PC-9 (cell line): ENCODE data around the gene ZNF154. TPM values are rescaled to one million over a fixed set of nuclear protein-coding genes. Genes with fewer than 3 reads are reported as not detected.
A peak's percentile ranks its signal among the peaks of the same experiment; 100 is the strongest.
"Not testable (repeated sequence)": the region's sequence is repeated elsewhere in the genome, so short reads cannot be mapped to it uniquely, and the experiment has no call there.

Experiments used
- BruUV-seq: library from RNA; stranded (reverse); fragments of 400-500 nt; replicated peaks from 2 replicates; lab custom pipeline; 2021; lab: Mats Ljungman, UMichigan
- CTCF ChIA-PET: fragments of 300-600 bp; sonication (Branson Sonifier 250); formaldehyde crosslinking; loops from one replicate; lab custom pipeline; 2022; ENCODE audit warnings: antibody characterized with exemption; lab: Charles Lee
- POLR2A ChIA-PET: fragments of 300-600 bp; sonication (Branson Sonifier 250); formaldehyde crosslinking; loops from one replicate; lab custom pipeline; 2022; ENCODE audit warnings: antibody characterized with exemption; ENCODE audit not compliant: unreplicated experiment; lab: Charles Lee
- DNase-seq, 2 experiments: peaks; one replicate each; pipeline versions ENCODE4 v3.0.0 to v3.0.0-alpha.2; 2015 to 2022; ENCODE audit warnings: mixed read lengths in 1 of 2
- H2AFZ ChIP-seq: fragments of 200-600 bp; sonication (generic); 2 replicates; pipeline ENCODE4 v1.8.1; 2017; ENCODE audit warnings: antibody characterized with exemption
- H3F3A ChIP-seq: fragments of 200-600 bp; sonication (generic); 2 replicates; pipeline ENCODE4 v1.8.1; 2017; ENCODE audit warnings: antibody characterized with exemption, mild to moderate bottlenecking, low read depth; ENCODE audit not compliant: insufficient read depth
- H3K27ac ChIP-seq: fragments of 200-600 bp; sonication (generic); 2 replicates; pipeline ENCODE4 v1.6.1; 2016; ENCODE audit warnings: mixed run types
- H3K27me3 ChIP-seq: fragments of 200-600 bp; sonication (generic); 2 replicates; pipeline ENCODE4 v1.6.1; 2016; ENCODE audit warnings: low read depth, mixed run types; ENCODE audit not compliant: insufficient read depth
- H3K36me3 ChIP-seq: fragments of 200-600 bp; sonication (generic); 2 replicates; pipeline ENCODE4 v1.6.1; 2016; ENCODE audit warnings: low read depth, mixed run types
- H3K4me1 ChIP-seq: fragments of 200-600 bp; sonication (generic); replicated peaks from 2 replicates; pipeline ENCODE4 v1.6.1; 2016; ENCODE audit warnings: mixed run types; ENCODE audit not compliant: insufficient read depth
- H3K4me2 ChIP-seq: fragments of 200-600 bp; sonication (generic); 2 replicates; pipeline ENCODE4 v1.6.1; 2017; ENCODE audit warnings: mixed run types
- H3K4me3 ChIP-seq: fragments of 200-600 bp; sonication (generic); 2 replicates; pipeline ENCODE4 v1.6.1; 2016; ENCODE audit warnings: mixed run types
- H3K79me2 ChIP-seq: fragments of 200-600 bp; sonication (generic); 2 replicates; pipeline ENCODE4 v1.6.1; 2017; ENCODE audit warnings: low read depth, mixed run types
- H3K9me2 ChIP-seq: fragments of 200-600 bp; sonication (generic); 2 replicates; pipeline ENCODE4 v1.8.1; 2017; ENCODE audit warnings: mild to moderate bottlenecking; ENCODE audit not compliant: insufficient read depth
- H3K9me3 ChIP-seq: fragments of 200-600 bp; sonication (generic); 2 replicates; pipeline ENCODE4 v1.8.1; 2016; ENCODE audit warnings: low read depth; ENCODE audit not compliant: insufficient read depth
- H4K20me1 ChIP-seq: fragments of 200-600 bp; sonication (generic); 2 replicates; pipeline ENCODE4 v1.8.1; 2017; ENCODE audit not compliant: insufficient read depth
- EZH2 ChIP-seq: fragments of 200-600 bp; sonication (generic); IDR thresholded peaks from 2 replicates; pipeline ENCODE4 v1.8.0; 2017; ENCODE audit warnings: antibody characterized with exemption, low read depth
- intact Hi-C: fragments of 100-400 bp; cut with micrococcal nuclease; formaldehyde crosslinking; loops from one replicate; pipeline ENCODE4 v1.10.0; 2022; ENCODE audit not compliant: unreplicated experiment
- total RNA-seq: library from RNA; stranded (reverse); gene quantifications from 2 replicates; pipeline ENCODE4 v1.2.3, GENCODE V29; 2021
- TF ChIP-seq, protein P1 (sequence below): fragments of 200-600 bp; sonication (generic); conservative IDR thresholded peaks from 2 replicates; pipeline ENCODE4 v1.6.1; 2017; ENCODE audit warnings: mixed run types, antibody characterized with exemption, mild to moderate bottlenecking, moderate library complexity

The ZNF154 gene
- total RNA-seq, 1 experiment from 2014 or later = 0.17 TPM

DNA sequence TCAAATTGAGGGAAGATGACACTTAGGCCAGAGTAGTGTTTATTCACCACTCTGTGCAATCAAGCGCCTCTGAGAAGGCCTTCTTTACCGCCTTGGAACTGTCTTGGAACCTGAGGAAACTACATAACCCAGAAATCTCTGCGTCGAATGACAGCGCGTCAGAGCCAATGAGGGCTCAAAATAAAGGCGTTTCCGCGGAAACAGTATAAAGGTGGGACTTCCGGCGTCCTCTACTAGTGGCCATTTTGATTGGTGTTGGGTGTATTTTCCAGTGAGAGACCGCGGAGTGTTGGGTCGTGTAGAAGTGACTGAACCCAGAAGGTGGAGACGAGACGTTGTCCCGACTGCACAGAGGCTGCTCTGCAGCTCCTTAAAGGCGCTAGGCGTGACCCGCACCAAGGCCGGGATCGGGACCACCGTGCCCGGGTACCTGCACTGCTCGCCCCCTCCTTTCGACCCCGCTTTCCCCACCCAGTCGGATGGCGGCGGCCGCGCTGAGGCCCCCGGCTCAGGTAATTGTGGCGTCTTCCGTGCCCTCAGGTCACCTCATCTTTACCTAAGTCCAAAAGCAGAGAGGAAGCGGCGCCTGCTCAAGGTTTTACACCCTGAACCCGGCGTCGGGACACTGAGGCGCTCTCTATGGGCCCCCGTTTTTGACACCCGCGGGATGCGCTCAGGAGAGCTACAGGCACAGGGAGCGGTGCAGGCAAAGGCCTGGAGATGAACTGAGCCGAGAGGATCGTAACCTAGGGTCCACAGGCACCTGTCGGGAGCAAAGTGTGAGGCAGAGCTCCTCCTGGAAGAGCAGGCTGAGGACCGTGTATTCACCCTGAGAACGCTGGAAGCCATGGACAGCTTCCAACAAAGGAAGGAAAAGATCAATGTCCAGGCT lies 37.8 kb upstream of the ZNF154 start, which contains the start of gene ZNF776:
Gene ZNF776 (plus strand): TSS at position 236 of the 892 bp plus-strand sequence. CDS start 244 bp downstream, at position 480.
- Histone ChIP-seq H3K36me3 (peaks cover 41% of the 10 kb centered on the region), H3F3A (no peaks in the 10 kb centered on the region), H3K4me2 (peak within 1 kb of the TSS; percentile 87), H3K27me3 (no peaks in the 10 kb centered on the region), H2AFZ (peak within 1 kb of the TSS; percentile 98), H3K27ac (peak within 1 kb of the TSS; percentile 24; the same call in 1 of the 2 replicates), H3K9me2 (no peaks in the 10 kb centered on the region), H3K4me3 (peak within 1 kb of the TSS; percentile 98), H3K4me1 (peaks cover 10% of the 10 kb centered on the region; the same call in 1 of the 2 replicates), H4K20me1 (no peaks in the 10 kb centered on the region), H3K9me3 (peaks cover 50% of the 10 kb centered on the region), H3K79me2 (peaks cover 34% of the 10 kb centered on the region)
- POLR2A ChIA-PET = interaction anchor here (0.6 to 0.7 kb wide), 5 partner anchors 105 to 615 kb away, joined by 3 to 10 read pairs (median 4); partner anchors contain the start of gene ERVK3-1
- DNase-seq = peak; percentile 78 to 89
- CTCF ChIA-PET = no interaction called here
- TF ChIP-seq, protein P1, sequence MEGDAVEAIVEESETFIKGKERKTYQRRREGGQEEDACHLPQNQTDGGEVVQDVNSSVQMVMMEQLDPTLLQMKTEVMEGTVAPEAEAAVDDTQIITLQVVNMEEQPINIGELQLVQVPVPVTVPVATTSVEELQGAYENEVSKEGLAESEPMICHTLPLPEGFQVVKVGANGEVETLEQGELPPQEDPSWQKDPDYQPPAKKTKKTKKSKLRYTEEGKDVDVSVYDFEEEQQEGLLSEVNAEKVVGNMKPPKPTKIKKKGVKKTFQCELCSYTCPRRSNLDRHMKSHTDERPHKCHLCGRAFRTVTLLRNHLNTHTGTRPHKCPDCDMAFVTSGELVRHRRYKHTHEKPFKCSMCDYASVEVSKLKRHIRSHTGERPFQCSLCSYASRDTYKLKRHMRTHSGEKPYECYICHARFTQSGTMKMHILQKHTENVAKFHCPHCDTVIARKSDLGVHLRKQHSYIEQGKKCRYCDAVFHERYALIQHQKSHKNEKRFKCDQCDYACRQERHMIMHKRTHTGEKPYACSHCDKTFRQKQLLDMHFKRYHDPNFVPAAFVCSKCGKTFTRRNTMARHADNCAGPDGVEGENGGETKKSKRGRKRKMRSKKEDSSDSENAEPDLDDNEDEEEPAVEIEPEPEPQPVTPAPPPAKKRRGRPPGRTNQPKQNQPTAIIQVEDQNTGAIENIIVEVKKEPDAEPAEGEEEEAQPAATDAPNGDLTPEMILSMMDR = no peak
- TF ChIP-seq EZH2 = no peak
- TSS peak; percentile 60 for BruUV-seq
- intact Hi-C loops = loop anchor here (1.0 to 10.0 kb wide), 3 partner anchors 68 to 158 kb away; partner anchors contain the start of gene ZNF552

DNA sequence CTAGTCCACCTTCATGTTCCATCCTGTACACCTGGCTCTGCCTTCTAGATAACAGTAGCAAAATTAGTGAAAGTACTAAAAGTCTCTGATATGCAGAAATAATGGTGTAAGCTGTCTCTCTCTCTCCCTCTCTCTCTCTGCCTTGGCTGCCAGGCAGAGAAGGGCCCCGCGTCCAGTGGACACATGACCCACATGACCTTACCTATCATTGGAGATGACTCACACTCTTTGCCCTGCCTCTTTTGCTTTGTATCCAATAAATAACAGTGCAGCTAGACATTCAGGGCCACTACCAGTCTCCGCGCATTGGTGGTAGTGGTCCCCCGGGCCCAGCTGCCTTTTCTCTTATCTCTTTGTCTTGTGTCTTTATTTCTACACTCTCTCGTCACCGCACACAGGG lies 29.8 kb upstream of the ZNF154 start:
- H3K9me3 ChIP-seq = peaks cover 15% of the 10 kb centered on the region; the same call in 1 of the 2 replicates
- intact Hi-C loops = not testable (repeated sequence)

DNA sequence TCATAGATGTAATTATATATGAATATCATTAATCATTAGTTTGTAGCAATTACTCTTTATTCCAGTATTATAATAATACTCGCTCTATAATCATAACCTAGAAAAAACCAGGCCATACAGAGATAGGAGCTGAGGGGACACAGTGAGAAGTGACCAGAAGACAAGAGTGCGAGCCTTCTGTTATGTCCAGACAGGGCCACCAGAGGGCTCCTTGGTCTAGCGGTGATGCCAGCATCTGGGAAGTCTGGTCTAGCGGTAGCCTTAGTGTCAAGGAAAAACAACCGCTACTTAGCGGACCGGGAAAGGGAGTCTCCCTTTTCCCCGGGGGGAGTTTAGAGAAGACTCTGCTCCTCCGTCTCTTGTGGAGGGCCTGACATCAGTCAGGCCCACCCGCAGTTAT lies 29.3 kb upstream of the ZNF154 start:
- H3K27me3 ChIP-seq, H3K36me3 ChIP-seq, H3K27ac ChIP-seq, H3F3A ChIP-seq, H3K9me2 ChIP-seq, H3K4me2 ChIP-seq, intact Hi-C loops, H3K4me1 ChIP-seq, BruUV-seq, POLR2A ChIA-PET, H4K20me1 ChIP-seq, H2AFZ ChIP-seq, H3K4me3 ChIP-seq, H3K79me2 ChIP-seq: not testable (repeated sequence)
- H3K9me3 ChIP-seq = peaks cover 20% of the 10 kb centered on the region; the same call in 1 of the 2 replicates
- DNase-seq = peak in 1 of 2 experiments; percentile 23
- CTCF ChIA-PET = interaction anchor here (0.6 kb wide), 1 partner anchor 210 kb away, joined by 10 read pairs; no protein-coding TSS in a partner anchor
- TF ChIP-seq, protein P1 = peak; percentile 54

More for the DNA sequence above, 29.8 kb upstream of the ZNF154 start:
- H2AFZ ChIP-seq, H3K79me2 ChIP-seq, H3K36me3 ChIP-seq, H3K4me1 ChIP-seq, H3K4me3 ChIP-seq, H3K27ac ChIP-seq, H3K9me2 ChIP-seq, H3K4me2 ChIP-seq, BruUV-seq, CTCF ChIA-PET, H3K27me3 ChIP-seq, DNase-seq, H4K20me1 ChIP-seq, POLR2A ChIA-PET, H3F3A ChIP-seq: not testable (repeated sequence)
- TF ChIP-seq, protein P1 = 0 out of 2 replicates have a peak, but pooled peaks have one; percentile 2
